ENCODE data around the gene MYO1B.

Gene MYO1B

GRCh38 chr2:191228333-191228732, 16.9 kb upstream of the MYO1B start:
- no peak for DNase-seq

DNA sequence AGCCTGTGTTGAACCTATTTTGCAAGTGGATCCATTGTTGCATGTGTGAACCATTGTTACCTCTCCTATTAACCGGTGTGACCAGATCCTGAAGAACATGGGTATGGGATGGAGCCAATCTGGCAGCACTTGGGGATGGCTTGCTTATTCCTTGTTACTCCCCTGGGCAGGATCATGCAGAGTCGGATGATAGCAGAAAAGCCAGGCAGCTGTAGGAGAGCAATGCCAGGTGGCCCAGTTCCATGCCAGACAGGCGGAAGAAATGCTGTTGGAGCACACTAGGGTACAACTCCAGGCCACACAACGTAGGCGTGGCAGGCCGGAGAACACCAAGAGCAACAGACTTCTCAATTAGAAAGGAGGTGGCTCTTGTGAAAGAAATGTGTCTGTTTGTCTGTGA, 16.3 kb upstream of the MYO1B start:
- no peak for DNase-seq

GRCh38 chr2:191230174-191230573, 15.0 kb upstream of the MYO1B start:
- DNase-seq = peak; percentile 94

GRCh38 chr2:191231995-191232394, 13.2 kb upstream of the MYO1B start:
- DNase-seq = peak; percentile 37

GRCh38 chr2:191233533-191233932, 11.7 kb upstream of the MYO1B start:
- DNase-seq = no peak

DNA sequence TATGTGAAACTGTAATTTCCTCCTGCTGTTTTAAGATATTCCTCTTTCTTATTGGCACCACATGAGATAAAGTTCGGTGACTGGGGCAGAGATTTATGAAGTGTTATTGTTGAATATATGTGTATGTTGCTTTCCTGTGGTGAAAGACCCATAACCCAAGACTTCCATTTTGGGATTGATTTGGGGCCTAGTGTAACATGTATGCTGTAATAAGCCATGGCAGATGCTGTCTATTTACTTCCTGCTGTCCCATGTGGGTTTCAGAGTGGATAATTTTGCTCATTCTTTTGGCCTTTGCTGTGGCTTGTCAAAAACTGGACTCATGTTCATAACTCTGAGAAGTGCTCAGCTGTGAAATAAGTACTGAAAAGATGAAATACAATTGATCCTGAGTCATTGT, 10.8 kb upstream of the MYO1B start:
- no peak for DNase-seq

- no peak for DNase-seq
Observed at GRCh38 chr2:191240871-191241270, 4.3 kb upstream of the MYO1B start.

DNA sequence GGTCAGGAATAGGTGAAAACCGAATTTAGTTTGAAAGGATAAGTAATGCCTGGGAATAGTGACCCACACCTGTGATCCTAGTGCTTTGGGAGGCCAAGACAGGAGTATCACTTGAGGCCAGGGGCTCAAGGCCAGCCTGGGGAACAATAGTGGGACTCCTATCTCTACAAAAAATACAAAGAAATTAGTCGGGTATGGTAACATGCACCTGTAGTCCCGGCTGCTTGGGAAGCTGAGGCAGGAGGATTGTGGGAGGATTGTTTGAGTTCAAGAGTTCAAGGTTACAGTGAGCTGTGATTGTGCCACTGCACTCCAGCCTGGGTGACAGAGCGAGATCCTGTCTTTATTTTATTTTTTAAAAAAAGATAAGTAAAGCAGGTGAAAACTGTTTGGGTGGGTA, 3.8 kb upstream of the MYO1B start:
- no peak for DNase-seq

- no peak for DNase-seq
Observed at GRCh38 chr2:191243154-191243553, 2.0 kb upstream of the MYO1B start.

- DNase-seq = no peak
Observed at GRCh38 chr2:191244350-191244749, 854 bp upstream of the MYO1B start.

- peak; percentile 86 for DNase-seq
Observed at GRCh38 chr2:191245869-191246531, 796 bp downstream of the MYO1B start.

DNA sequence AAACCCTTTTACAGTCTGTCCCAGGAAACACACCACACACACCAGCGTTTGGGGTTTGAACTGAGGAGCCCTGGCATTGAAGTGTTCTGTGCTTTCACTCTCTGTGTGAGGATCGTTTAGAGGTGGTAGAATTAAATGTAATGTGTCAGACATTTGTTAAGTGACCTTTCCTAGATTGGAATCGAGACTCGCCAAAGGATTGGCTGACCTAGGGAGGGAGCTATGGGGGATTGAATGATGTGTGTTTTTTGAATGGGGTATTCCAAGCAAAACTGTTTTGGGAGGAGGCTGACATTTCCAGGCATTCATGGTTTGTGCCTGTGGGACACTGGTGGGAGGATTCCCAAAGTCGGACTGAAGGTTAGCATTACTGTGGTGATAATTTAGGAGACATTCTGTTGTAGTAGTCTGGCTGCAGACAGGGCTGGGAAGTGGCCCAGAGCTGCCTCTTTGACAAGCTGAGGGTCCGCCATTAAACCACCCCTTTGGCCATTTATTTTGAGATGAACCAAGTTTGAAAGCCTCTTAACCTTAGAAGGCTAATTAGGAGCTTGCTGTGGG, 1.7 kb downstream of the MYO1B start:
- DNase-seq = peak; percentile 29

GRCh38 chr2:191247381-191248057, 2.3 kb downstream of the MYO1B start:
- peak; percentile 98 for DNase-seq

DNA sequence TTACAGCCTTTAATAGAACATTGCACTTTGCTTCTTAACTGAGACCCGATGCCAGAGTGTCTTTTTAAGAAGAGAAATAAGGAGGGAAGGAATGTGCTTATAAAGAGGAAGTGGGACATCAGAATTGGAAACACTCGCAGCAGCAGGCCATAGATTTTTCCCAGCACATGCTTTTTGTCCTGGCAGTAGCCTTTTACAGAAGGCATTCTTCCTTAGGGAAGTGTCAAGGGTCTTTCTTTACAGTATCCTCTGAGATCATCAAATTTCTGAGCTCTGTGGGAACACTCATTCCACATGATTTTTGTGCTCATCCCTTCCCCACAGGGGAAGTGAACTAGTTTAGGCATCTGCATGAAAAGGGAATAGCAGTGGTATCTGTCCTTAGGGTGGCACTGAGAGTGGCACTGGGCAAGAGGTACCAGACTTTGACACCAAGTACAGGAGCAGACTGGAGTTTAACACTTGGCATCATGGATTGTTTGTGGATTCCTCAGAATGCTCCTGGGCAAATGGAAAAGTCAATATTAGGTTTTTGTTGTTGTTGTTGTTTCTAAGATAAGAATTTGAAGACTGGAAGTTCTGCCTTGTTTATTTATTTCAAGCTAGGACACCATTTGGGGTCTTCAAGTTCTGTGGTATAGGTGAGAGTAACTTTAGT, 4.1 kb downstream of the MYO1B start:
- peak; percentile 80 for DNase-seq

DNA sequence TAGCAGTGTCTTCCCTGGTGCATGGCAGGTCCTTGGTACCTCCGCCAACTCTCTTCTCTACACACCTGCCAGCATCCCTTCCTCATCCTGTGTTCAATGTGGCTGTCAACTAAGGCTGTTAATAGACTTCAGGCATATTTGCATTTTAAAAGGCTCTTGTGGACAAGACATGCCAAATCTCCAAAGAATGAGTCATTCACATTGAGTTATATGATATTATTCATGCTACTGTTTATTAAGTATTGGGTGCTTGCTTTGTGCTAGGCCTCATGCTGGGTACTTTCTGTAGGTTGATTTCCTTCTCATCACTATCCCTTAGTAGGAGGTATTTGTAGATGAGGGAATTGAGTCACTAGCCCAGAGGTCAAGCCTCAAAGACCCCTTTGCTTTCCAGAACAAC, 5.2 kb downstream of the MYO1B start:
- DNase-seq = peak; percentile 49

DNA sequence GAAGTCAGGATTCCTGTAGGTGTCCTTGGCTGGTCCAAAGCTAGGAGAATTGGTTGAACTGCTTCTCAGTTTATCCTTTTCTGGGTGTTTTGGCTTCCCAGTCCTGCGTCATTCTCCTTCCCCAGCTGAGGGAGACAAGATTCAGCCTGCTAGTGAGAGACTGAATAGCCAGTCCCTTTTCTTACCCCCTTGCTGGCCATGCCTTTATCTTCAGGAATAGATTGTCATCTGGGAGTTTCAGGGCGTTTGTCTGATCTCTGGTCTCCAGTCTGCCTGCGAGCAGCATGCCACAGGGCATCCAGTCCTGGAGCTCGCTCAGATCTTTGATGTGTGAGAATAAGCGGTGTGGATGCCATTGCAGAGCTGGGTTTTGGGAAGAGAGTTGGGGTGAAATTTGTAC, 5.8 kb downstream of the MYO1B start:
- no peak for DNase-seq

DNA sequence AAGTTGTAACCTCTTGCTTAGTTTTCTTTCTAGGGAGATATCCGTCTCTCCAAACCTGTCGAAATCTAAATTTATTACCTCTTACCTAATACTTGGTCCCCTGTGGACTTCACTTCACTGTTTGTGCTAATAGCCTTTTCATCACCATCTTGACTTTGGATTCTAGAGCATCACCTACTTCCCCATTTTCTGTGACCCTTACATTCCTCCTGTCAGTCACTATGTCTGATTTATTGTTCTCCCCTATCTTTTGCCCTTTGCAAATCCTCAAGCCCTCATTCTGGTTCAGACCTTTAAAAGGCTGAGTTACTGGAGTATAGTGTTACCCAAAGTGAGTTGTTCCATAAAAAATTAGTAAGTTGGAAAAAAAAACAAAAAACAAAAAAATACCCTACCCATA, 7.5 kb downstream of the MYO1B start:
- no peak for DNase-seq

GRCh38 chr2:191253476-191253875, 8.3 kb downstream of the MYO1B start:
- DNase-seq = no peak

DNA sequence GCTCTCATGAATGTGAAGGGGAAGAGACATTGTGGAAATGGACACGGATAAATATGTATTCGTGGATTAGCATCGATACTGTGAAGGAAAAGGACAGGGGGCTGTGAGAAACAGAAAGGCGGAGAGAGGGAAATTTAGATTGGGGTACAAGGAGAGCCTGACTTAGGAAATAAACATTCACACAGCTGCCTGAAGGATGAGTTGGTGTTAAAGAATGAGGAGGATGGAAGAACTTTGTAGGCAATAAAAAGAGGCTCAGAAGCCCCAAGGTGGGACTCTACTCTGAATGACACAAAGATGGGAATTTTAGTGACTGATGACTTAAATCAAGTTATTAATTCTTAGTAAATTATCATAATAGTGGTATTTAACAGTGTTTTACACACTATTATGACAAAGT, 10.1 kb downstream of the MYO1B start:
- DNase-seq = peak; percentile 56

DNA sequence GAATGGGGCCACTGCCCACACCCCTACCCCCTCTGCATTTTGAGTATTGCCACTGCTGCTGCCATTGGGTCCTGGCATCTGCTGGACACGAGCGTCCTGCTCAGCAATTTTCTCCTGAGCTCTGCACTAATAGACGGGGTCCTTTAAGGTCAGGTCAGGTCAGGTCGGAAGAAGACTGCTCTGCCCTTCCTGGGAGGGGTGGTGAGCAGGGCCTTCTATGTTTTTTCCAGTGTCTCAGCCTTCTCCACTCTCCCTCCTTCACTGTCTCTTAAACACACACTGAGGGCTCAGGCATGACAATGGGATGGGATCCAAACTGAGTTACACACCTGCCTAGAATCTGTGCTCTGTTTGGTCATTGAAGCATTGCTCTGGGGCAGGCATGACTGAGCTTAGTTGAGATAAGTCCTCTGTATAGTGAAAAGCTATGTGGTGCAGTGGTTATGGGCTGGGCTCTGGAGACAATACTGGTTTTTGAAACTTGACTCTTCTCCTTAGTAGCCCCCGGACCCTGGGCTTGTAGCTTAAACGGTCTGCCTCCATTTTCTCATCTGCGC, 10.6 kb downstream of the MYO1B start:
- DNase-seq = peak; percentile 32

DNA sequence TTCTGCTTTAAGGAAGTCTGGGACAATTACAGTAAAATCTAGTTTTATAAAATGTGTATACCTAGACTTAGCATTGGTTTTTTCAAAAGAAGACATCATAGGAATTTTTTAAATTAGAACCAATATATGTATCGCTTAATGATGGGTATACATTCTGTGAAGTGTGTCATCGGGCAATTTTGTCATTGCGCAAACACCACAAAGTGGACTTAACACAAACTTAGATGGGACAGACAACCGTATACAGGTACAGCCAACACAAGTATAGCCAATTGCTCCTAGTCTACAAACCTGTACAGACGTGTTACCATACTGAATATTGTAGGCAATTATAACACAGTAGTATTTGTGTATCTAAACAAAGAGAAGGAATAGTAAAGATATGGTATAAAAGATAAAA, 12.7 kb downstream of the MYO1B start:
- no peak for DNase-seq

- no peak for DNase-seq
Observed at GRCh38 chr2:191258996-191259395, 13.8 kb downstream of the MYO1B start.

GRCh38 chr2:191262436-191262835, 17.2 kb downstream of the MYO1B start:
- no peak for DNase-seq

- DNase-seq = peak; percentile 15
Observed at GRCh38 chr2:191263050-191263449, 17.8 kb downstream of the MYO1B start.
